Stimulated activated CD4-positive, alpha-beta T cell treated with anti-CD3 and anti-CD28 coated beads, Interleukin-12 subunit alpha, Interleukin-12 subunit beta, amount 100 ng/mL, for 48 hours (primary cell): ENCODE measurements around the gene KCTD21.

Experiments used
- DNase-seq, 3 donors: peaks; one replicate each; pipeline ENCODE4 v3.0.0-alpha.2; 2020; ENCODE audit warnings: low read depth in 2 of 3, low spot score in 1 of 3

KCTD21 gene

GRCh38 chr11:78202733-78203167 lies 14.3 kb upstream of the KCTD21 start:
- DNase-seq, result peak in 1 of 3 donors; percentile 19

GRCh38 chr11:78201096-78201818 lies 12.8 kb upstream of the KCTD21 start:
- no peak for DNase-seq

DNA sequence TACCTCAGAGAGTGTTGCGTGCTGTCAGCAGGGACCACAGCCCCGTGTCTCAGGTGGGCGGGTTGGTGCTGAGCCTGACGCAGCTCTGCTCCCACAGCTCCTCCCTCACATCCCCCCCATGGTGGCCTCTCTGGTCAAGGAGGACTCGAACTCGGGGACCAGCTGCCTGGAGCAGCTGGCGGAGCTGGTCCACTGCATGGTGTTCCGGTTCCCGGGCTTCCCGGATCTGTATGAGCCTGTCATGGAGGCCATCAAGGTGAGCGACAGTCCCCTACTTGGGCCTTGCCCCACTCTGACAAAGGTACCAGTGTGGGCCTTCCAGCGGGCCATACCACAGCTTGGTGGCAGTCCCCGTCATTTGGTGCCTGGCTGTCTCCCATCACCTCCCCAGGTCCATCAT lies 12.1 kb upstream of the KCTD21 start:
- no peak for DNase-seq

DNA sequence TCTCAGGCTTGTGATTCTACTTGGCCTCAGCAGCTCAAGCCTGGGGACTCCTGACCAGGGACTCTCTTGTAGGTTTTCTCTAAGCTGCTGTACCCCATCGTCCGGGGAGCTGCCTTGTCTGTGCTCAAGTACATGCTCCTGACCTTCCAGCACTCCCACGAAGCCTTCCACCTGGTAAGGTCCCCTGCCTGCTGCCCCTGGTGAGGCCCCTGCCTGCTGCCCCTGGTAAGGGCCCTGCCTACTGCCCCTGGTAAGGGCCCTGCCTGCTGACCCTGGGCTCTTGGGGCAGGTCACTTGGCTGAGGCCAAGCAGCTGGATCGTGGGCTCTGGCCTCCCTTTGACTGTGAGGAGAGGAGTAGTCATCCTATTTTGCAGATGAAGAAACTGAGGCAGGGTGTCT lies 11.6 kb upstream of the KCTD21 start:
- no peak for DNase-seq

DNA sequence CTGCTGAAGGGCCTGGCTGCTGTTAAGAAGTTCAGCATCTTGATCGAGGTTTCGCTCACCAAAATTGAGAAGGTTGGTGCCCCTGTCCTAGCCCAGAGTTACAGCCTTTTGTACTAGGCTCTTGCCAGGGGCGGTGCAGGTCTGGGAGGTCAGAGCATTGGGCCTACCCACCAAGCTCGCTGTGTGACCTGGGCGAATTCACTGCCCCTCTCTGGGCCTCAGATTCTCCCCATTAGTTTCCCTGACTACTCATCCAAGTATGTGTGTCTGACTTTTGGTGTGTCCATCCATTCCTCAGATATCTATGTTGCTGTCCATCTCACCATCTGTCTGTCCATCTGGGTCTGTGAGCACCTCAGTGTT lies 11.2 kb upstream of the KCTD21 start:
- no peak for DNase-seq

DNA sequence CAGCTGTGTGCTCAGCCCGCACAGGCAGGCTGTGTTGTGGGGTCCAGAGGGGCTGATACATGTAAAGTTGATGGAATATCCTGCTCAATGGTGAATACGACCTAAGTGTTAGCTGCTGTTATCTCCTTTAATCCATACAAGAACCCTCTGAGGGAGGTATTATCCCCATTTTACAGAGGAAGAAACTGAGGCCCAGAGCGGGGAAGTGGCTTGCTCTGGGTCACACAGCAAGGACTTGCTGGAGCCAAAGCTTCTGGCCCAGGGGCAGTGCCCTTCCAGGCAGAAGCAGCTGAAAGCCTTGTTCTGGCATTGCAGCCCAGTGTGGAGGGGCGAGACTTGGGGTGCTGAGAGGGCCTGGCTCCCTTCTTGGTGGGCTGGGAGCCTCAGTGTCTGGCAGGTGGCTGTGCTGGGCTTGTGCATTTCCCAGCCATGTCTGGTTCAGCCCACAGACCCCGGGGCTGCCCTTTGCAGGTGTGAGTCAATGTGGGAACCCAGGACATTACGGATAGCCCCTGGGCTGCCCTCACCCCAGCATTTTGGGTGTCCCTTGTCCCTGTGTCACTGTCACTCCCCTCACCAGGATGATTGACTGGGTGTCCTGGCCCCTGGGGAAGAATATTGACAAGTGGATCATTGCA lies 10.7 kb upstream of the KCTD21 start:
- DNase-seq, result no peak

GRCh38 chr11:78197816-78198215 lies 9.4 kb upstream of the KCTD21 start:
- DNase-seq, result no peak

GRCh38 chr11:78196661-78197091 lies 8.2 kb upstream of the KCTD21 start:
- no peak for DNase-seq

GRCh38 chr11:78195917-78196560 lies 7.6 kb upstream of the KCTD21 start:
- no peak for DNase-seq

DNA sequence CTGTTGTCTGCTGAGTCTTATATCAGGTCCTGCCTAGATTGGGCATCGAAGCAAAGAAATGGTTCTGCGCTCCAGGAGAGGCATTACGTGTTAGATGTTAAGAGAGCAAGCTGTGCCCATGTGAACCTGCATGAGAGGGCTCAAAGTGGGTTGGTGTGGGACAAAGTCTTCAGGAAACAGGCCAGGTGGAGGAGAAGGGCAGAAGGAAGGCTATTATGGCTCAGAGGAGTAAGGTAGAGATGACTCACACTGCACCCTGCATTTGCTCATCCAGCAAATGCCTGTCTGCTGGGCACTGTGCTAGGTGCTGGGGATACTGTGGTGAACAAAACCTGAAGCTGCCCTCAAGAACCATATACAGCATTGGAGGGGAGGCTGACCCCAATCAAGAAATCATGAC lies 6.1 kb upstream of the KCTD21 start:
- DNase-seq, result no peak

GRCh38 chr11:78193806-78194205 lies 5.4 kb upstream of the KCTD21 start:
- no peak for DNase-seq

- no peak for DNase-seq
These were observed 4.5 kb upstream of the KCTD21 start for GRCh38 chr11:78192911-78193351.

GRCh38 chr11:78192223-78192719 lies 3.8 kb upstream of the KCTD21 start:
- DNase-seq, result no peak

DNA sequence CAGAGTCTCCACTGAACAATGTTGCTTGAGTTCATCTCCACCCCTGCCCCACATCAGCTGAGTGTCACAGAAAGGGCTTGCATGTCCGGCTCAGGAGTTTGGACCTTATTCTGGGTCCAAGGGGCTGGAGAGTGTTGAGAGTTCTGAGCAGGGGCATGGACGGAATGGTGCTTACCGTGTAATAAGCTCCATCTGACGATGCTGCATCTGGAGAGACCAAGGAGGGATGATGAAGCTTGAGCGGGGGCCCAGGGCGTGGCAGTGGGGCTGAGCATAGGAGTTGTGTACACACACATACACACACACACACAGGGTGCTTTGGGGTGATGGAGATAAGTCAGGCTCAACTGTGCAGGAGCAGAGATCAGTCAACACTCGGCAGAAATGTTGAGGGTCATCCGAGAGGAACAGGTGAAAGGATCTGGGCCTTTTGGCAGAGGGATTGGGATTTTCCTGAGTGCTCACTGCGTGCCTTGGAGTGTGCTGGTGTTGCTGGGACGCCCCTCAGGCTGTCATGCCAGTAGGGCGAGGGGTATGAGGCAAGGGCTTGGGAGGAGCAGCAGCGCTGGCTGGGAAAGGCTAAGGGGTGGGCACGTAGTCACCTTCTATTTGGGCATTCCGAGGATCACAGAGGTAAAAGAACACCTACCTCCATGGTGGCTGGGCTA lies 2.6 kb upstream of the KCTD21 start:
- DNase-seq, result no peak

DNA sequence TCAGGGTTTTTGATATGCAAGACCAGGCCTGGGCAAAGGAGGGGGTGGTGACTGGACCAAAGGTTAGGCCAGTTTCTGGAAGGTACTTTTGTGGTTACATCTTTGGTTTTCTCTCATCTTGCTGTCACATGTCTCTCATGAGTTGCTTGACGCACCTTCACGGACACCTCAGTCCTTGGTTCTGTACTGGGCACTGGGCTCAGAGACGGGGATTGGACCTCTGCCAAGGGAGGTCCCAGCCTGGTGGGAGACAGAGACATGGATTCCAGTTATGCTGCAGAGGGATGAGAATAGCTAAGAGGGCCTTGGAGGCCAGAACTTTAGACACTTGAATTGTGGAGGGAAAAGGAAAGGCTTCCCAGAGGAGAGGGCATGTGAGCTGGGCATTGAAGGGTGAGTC lies 1.9 kb upstream of the KCTD21 start:
- no peak for DNase-seq

DNA sequence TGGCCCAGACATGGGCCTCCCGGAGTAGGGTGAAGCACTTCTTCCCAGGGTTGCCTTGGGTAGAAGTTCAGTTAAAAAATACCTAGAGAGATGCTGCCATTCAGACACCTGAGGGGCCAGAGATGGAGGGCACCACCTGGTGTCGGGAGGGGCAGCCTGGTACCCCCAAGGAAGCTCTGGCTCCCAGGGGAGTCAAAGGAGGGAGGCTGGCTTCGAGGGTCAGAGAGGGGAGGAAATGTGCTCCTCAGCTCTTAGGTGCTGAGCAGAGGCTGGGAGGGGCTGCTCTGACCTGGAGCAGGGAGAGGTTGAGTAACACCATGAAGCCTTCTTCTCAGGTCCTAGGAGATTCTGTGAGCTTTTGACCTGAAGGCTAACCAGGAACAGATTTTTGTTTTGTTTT lies 1.4 kb upstream of the KCTD21 start:
- no peak for DNase-seq

- no peak for DNase-seq
These were observed 823 bp upstream of the KCTD21 start for GRCh38 chr11:78189174-78189724.

GRCh38 chr11:78187366-78188285 lies 800 bp downstream of the KCTD21 start:
- DNase-seq, result peak; percentile 66 to 82 (median 74)

DNA sequence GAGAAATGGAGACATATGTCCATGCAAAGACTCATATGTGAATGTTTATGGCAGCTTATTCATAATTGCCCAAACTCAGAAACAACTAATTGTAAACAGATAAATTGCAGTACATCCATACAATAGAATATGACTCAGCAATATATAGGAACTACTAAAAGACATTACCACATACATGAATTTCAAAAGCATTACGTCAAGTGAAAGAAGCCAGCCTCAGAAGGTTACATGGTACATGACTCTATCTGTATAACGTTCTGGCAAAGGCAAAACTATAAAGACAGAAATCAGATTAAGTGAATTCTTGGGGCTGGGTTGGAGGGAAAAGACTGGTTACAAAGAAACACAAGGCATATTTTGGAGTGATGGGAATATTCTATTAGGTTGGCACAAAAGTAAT lies 7.2 kb downstream of the KCTD21 start:
- no peak for DNase-seq

GRCh38 chr11:78180751-78181150 lies 7.7 kb downstream of the KCTD21 start:
- DNase-seq, result no peak
